BE2C (cell line): ENCODE data around the gene MARCKS.

ENCODE experiments used
- DNase-seq: peaks from one replicate; pipeline ENCODE4 v3.0.0-alpha.2; 2020
- H3K27me3 ChIP-seq: fragments of 250-450 bp; sonication (Bioruptor Pico); 2 replicates; pipeline ENCODE4 v1.5.1; 2020; ENCODE audit warnings: mild to moderate bottlenecking
- H3K36me3 ChIP-seq: fragments of 250-450 bp; sonication (Bioruptor Pico); 2 replicates; pipeline ENCODE4 v1.5.1; 2020; ENCODE audit warnings: mild to moderate bottlenecking
- H3K4me1 ChIP-seq: fragments of 250-450 bp; sonication (Bioruptor Pico); 2 replicates; pipeline ENCODE4 v1.5.1; 2020
- H3K4me3 ChIP-seq: 2 replicates; pipeline ENCODE4 v1.5.1; 2011; ENCODE audit warnings: low read depth, low read length
- H3K9me3 ChIP-seq: fragments of 250-450 bp; sonication (Bioruptor Pico); 2 replicates; pipeline ENCODE4 v1.5.1; 2020
- TF ChIP-seq, protein P1 (sequence below): IDR thresholded peaks from 2 replicates; pipeline ENCODE4 v1.5.1; 2012; ENCODE audit warnings: mild to moderate bottlenecking, low read depth, low read length

Gene MARCKS

DNA sequence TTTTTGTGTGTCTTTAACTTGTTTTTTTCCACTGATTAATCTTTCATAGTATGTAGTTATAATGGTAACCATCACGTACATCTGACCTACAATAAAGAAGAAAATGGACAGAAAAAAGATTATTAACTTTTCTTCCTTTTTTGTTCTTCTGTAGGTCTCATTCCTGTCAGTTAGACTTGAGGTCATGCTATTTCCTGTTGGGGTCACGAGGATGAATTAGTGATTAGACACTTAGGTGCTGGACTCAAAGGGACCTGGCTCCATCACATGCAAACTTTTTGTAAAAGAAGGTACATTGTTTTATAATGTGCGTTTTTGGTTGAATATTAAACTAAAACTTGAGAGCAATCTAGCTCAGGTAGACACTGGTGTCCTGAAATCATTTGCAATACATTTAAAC is 14.8 kb downstream of the MARCKS start:
- H3K27me3 ChIP-seq: no peaks in the 10 kb centered on the region
- no peaks in the 10 kb centered on the region for H3K9me3 ChIP-seq
- DNase-seq: no peak
- TF ChIP-seq, protein P1, sequence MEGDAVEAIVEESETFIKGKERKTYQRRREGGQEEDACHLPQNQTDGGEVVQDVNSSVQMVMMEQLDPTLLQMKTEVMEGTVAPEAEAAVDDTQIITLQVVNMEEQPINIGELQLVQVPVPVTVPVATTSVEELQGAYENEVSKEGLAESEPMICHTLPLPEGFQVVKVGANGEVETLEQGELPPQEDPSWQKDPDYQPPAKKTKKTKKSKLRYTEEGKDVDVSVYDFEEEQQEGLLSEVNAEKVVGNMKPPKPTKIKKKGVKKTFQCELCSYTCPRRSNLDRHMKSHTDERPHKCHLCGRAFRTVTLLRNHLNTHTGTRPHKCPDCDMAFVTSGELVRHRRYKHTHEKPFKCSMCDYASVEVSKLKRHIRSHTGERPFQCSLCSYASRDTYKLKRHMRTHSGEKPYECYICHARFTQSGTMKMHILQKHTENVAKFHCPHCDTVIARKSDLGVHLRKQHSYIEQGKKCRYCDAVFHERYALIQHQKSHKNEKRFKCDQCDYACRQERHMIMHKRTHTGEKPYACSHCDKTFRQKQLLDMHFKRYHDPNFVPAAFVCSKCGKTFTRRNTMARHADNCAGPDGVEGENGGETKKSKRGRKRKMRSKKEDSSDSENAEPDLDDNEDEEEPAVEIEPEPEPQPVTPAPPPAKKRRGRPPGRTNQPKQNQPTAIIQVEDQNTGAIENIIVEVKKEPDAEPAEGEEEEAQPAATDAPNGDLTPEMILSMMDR: no peak
- no peaks in the 10 kb centered on the region for H3K36me3 ChIP-seq
- no peaks in the 10 kb centered on the region for H3K4me1 ChIP-seq
- no peak overlapping the region for H3K4me3 ChIP-seq

DNA sequence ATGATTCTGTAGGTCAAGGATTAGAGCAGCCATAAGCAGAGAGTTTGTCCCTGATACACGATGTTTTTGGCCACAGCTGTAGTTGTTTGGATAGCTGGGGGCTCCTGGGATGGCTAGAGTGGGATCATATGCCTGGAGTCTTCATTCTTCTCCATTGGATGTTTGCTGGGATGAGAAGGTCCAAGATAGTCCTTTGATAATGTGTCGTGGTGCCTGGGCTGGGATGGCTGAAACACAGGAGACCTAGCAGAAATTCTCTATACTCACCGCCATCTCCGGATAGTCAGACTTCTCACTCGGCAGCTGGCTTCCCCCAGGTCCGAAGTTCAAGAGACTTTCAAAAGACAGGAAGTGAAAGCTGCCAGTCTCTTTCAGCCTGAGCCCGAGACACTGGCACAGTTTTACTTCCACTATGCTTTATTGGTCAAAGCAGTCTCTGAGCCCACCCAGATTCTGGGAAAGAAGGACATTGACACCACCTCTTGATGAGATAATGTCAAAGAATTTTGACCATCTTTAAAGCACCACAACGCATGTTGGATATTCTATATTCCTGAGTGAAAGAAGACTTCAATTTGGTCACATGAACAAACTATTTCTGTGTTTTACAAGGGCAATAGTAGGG is 16.0 kb downstream of the MARCKS start:
- H3K4me1 ChIP-seq: no peaks in the 10 kb centered on the region
- no peaks in the 10 kb centered on the region for H3K9me3 ChIP-seq
- no peaks in the 10 kb centered on the region for H3K36me3 ChIP-seq
- no peak for DNase-seq
- TF ChIP-seq, protein P1: no peak
- H3K27me3 ChIP-seq: no peaks in the 10 kb centered on the region
- H3K4me3 ChIP-seq: no peak overlapping the region

DNA sequence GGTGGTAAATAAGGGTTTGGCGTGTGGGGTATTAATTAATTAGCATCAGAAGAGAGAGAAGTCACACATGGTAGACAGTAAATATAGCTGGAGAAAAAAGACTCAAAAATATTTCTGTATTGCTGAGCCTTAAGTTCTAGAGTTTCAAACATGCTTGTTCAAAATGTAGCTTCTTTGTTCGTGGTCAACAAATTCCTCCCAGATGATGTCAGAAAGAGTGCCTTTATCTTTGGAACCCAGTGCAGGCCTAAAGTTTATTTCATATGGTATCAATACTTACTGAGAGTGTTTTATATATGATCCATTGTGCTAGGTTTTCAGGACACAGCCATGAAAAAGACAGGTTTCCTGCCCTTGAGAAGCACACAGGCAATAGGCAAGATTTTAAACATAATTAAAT is 18.3 kb downstream of the MARCKS start:
- H3K4me1 ChIP-seq: no peaks in the 10 kb centered on the region
- H3K9me3 ChIP-seq: no peaks in the 10 kb centered on the region
- H3K27me3 ChIP-seq: no peaks in the 10 kb centered on the region; the same call in 1 of the 2 replicates
- DNase-seq: no peak
- no peak overlapping the region for H3K4me3 ChIP-seq
- TF ChIP-seq, protein P1: no peak
- H3K36me3 ChIP-seq: no peaks in the 10 kb centered on the region

DNA sequence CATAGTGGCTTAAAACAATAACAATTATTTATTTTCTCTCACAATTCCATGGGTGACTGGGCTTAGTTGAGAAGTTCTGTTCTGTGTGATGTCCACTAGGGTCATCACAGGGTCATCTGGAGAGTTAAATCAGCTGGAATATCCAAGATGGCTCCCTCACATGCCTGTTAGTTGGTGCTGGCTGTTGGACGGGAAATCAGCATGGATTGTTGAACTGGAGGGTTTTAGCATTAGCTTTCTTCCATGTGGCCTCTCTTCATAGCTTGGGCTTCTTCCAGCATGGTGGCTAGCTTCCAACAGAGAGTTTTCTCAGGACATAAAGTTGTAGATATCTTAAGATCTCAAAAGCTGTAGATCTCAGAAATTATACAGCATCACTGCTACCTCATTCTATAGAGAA is 19.6 kb downstream of the MARCKS start:
- DNase-seq: no peak

DNA sequence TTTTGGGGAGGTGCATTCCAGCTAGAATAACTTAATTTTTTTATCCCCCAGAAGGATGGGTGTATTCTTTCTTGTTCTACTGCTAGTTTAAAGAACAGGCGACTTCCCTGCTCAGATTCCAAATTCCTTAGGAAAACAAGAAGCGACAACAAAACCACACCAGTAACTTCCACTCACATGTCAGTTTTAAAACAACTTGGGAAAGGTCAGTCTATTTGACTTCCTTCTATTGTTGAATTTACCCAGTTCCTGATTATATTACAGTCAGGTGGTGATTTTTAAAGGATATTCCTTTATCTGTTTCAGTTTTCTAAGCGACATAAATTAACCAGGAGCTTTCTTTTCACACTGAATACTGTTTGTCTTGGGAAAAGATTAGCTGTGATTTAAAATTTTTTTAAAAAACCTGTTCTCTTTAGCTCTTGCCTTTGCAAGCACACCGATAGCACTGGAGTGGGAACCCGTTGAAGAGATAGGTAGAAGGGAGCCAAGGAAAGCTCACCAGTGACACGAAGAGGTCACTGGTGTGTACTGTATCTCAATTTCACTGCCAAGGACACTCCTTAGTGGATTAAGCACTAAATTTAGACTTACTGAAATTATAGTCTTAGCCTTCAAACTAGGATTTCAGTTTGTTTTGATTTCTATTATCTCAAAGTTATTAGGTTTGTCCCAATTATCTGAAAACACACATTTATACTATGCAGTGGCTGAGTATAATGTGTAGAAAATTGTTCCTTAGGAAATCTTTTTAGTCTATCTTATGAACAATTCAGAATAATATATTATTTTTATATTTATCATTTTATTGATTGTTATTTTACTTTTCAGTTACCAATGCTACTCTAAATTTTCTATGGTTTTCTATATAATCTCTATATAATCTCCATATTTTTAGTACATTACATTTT is 22.3 kb downstream of the MARCKS start:
- DNase-seq: peak; percentile 69
- no peaks in the 10 kb centered on the region for H3K4me1 ChIP-seq
- TF ChIP-seq, protein P1: peak; percentile 94
- no peaks in the 10 kb centered on the region; the same call in 1 of the 2 replicates for H3K27me3 ChIP-seq
- H3K4me3 ChIP-seq: no peak overlapping the region
- H3K9me3 ChIP-seq: no peaks in the 10 kb centered on the region
- H3K36me3 ChIP-seq: no peaks in the 10 kb centered on the region

More for the DNA sequence above, 19.6 kb downstream of the MARCKS start:
- TF ChIP-seq, protein P1: no peak
- Histone ChIP-seq H3K27me3 (no peaks in the 10 kb centered on the region; the same call in 1 of the 2 replicates), H3K4me1 (no peaks in the 10 kb centered on the region), H3K4me3 (no peak overlapping the region), H3K36me3 (no peaks in the 10 kb centered on the region), H3K9me3 (no peaks in the 10 kb centered on the region)
